Lung (tissue), 12 donors: Measurements from ENCODE around the gene NFIL3. TPM values are rescaled to one million over a fixed set of nuclear protein-coding genes. Genes with fewer than 3 reads are reported as not detected.
"Not testable (repeated sequence)": the region's sequence is repeated elsewhere in the genome, so short reads cannot be mapped to it uniquely, and the experiment has no call there.

Experiments used
- ATAC-seq: fragments of 200-7000 bp; cut with Tn5 transposase; one replicate; pipeline ENCODE4 v1.9.1; 2020; ENCODE audit warnings: moderate number of reproducible peaks; ENCODE audit not compliant: insufficient read depth, low FRiP score
- DNase-seq, 3 donors: peaks; one replicate each; pipeline ENCODE4 v3.0.0-alpha.2; 2013 to 2017
- H3K27ac ChIP-seq, 2 donors: one replicate each; pipeline ENCODE4 v1.5.1; 2013; ENCODE audit warnings: mild to moderate bottlenecking in 2 of 2, moderate library complexity in 2 of 2, control low read depth in 1 of 2, inconsistent platforms in 1 of 2, low read depth in 1 of 2, low read length in 1 of 2
- H3K27me3 ChIP-seq, 3 donors: one replicate each; pipeline ENCODE4 v1.5.1; 2013; ENCODE audit warnings: low read length in 2 of 3; ENCODE audit not compliant: control insufficient read depth in 3 of 3, insufficient read depth in 3 of 3
- H3K36me3 ChIP-seq, 4 donors: one replicate each; pipeline ENCODE4 v1.5.1; 2013; ENCODE audit warnings: low read length in 4 of 4, mild to moderate bottlenecking in 1 of 4, moderate library complexity in 1 of 4; ENCODE audit not compliant: control insufficient read depth in 4 of 4, insufficient read depth in 4 of 4
- H3K4me1 ChIP-seq, 5 donors: one replicate each; pipeline ENCODE4 v1.5.1; 2013; ENCODE audit warnings: low read length in 5 of 5, mild to moderate bottlenecking in 2 of 5, moderate library complexity in 1 of 5; ENCODE audit not compliant: control insufficient read depth in 5 of 5, insufficient read depth in 5 of 5
- H3K4me3 ChIP-seq: one replicate; pipeline ENCODE4 v1.5.1; 2013; ENCODE audit warnings: mild to moderate bottlenecking, control low read depth, moderate library complexity
- H3K9ac ChIP-seq, 2 donors: one replicate each; pipeline ENCODE4 v1.5.1; 2013; ENCODE audit warnings: low read length in 2 of 2, control low read depth in 1 of 2; ENCODE audit not compliant: insufficient read depth in 1 of 2
- H3K9me3 ChIP-seq, 4 donors: one replicate each; pipeline ENCODE4 v1.5.1; 2013; ENCODE audit warnings: low read length in 3 of 4, mild to moderate bottlenecking in 1 of 4, moderate library complexity in 1 of 4; ENCODE audit not compliant: control insufficient read depth in 4 of 4, insufficient read depth in 3 of 4
- WGBS, 2 donors: extraction: QIAGEN DNeasy Blood & Tissue Kit; methylation state at CpG; one replicate each; pipeline ENCODE4 v1.1.7; 2013; 5-methylcytosine and 5-hydroxymethylcytosine counted together
- polyA plus RNA-seq, 2 donors: library from polyadenylated mRNA; stranded (reverse); fragments of 200-250 nt; gene quantifications; one replicate each; pipeline ENCODE4 v1.2.1, GENCODE V29; 2013
- total RNA-seq, 2 donors: library from RNA; depleted of rRNA in 1 of 2; stranded (reverse); fragments of >200 nt in 1 of 2; gene quantifications; one replicate each; pipeline ENCODE4 v1.2.1, GENCODE V29; 2014 to 2021
- TF ChIP-seq, protein P1 (sequence below): IDR thresholded peaks from 2 replicates; pipeline ENCODE4 v1.5.1; 2012; ENCODE audit warnings: mild to moderate bottlenecking; ENCODE audit errors: control extremely low read depth, extremely low read depth
- donor health status: control.
- donor health status: control.
- donor health status: Bipolar disorder and iron deficiency.
- donor health status: healthy.
- donor health status: DM: yes; HTN: yes; CAD: no.

NFIL3 gene
- total and polyA plus RNA-seq, 4 donors = 13.1 to 75.3 (median 48.4) TPM

- WGBS, 2 donors = 39 to 48% methylated on average over 3 of the region's 3 CpGs
- H3K27ac ChIP-seq = no peak overlapping the region
- peaks cover 0 to 11% (median 2%) of the 10 kb centered on the region in 5 donors for H3K4me1 ChIP-seq
- ATAC-seq (no peak), DNase-seq (peak in 2 of 3 donors; percentile 4 to 24)
- TF ChIP-seq, protein P1, sequence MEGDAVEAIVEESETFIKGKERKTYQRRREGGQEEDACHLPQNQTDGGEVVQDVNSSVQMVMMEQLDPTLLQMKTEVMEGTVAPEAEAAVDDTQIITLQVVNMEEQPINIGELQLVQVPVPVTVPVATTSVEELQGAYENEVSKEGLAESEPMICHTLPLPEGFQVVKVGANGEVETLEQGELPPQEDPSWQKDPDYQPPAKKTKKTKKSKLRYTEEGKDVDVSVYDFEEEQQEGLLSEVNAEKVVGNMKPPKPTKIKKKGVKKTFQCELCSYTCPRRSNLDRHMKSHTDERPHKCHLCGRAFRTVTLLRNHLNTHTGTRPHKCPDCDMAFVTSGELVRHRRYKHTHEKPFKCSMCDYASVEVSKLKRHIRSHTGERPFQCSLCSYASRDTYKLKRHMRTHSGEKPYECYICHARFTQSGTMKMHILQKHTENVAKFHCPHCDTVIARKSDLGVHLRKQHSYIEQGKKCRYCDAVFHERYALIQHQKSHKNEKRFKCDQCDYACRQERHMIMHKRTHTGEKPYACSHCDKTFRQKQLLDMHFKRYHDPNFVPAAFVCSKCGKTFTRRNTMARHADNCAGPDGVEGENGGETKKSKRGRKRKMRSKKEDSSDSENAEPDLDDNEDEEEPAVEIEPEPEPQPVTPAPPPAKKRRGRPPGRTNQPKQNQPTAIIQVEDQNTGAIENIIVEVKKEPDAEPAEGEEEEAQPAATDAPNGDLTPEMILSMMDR = no peak
- no peaks in the 10 kb centered on the region for H3K9me3 ChIP-seq
- no peak overlapping the region for H3K4me3 ChIP-seq
- no peaks in the 10 kb centered on the region for H3K27me3 ChIP-seq
- no peak overlapping the region for H3K9ac ChIP-seq
- H3K36me3 ChIP-seq = no peaks in the 10 kb centered on the region
These were observed 48.7 kb downstream of the NFIL3 start for GRCh38 chr9:91374939-91375338.

- no peaks in the 10 kb centered on the region for H3K36me3 ChIP-seq
- H3K9me3 ChIP-seq = no peaks in the 10 kb centered on the region
- no peak overlapping the region for H3K4me3 ChIP-seq
- TF ChIP-seq, protein P1 = no peak
- H3K27me3 ChIP-seq = no peaks in the 10 kb centered on the region
- DNase-seq (no peak), ATAC-seq (no peak)
- WGBS, 2 donors = 38 to 73% methylated on average over 1 of the region's 1 CpG
- no peak overlapping the region for H3K27ac ChIP-seq
- peaks cover 0 to 4% (median 0%) of the 10 kb centered on the region in 5 donors for H3K4me1 ChIP-seq
- H3K9ac ChIP-seq = no peak overlapping the region
These were observed 51.7 kb downstream of the NFIL3 start for GRCh38 chr9:91371894-91372293.

DNA sequence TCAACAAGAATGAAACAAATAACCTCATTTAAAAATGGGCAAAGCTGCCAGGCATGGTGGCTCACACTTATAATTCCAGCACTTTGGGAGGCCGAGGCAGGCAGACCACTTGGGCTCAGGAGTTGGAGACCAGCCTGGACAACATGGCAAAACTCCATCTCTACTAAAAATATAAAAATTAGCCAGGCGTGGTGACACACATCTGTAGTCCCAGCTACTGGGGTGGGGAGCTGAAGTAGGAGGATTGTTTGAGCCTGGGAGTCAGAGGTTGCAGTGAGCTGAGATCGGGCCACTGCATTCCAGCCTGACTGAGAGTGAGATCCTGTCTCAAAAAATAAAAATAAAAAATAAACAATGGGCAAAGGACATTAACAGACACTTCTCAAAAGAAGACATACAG, 53.6 kb downstream of the NFIL3 start:
- not testable (repeated sequence) for H3K4me3 ChIP-seq, H3K9me3 ChIP-seq, DNase-seq, H3K4me1 ChIP-seq, H3K36me3 ChIP-seq, ATAC-seq, H3K27me3 ChIP-seq, H3K9ac ChIP-seq, H3K27ac ChIP-seq
- WGBS, 2 donors = 81 to 83% methylated on average over 3 of the region's 3 CpGs

DNA sequence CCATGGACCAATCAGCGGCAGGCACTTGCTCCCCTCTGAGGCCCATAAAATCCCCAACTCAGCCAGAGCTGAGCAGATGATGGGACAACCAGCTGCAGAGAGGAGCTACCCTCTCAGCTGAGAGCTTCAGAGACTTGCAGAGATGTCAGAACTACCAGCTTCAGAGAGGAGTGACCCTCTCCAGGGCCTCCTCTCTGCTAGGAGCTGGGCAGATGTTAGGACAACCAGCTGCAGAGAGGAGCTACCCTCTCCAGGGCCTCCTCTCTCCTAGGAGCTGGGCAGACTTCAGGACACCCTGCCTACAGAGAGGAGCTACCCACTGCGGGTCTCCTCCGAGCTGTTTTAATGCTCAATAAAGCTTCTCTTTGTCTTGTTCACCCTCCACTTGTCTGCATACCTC, 58.9 kb downstream of the NFIL3 start:
- WGBS, 2 donors = 86 to 98% methylated on average over 3 of the region's 3 CpGs
- TF ChIP-seq, protein P1 = no peak
- ATAC-seq (no peak), DNase-seq (no peak)
- Histone ChIP-seq H3K9ac (no peak overlapping the region), H3K27ac (no peak overlapping the region), H3K4me1 (peaks cover 0 to 16% (median 10%) of the 10 kb centered on the region in 5 donors), H3K9me3 (no peaks in the 10 kb centered on the region), H3K27me3 (no peaks in the 10 kb centered on the region), H3K4me3 (no peak overlapping the region), H3K36me3 (peaks cover 0 to 5% (median 0%) of the 10 kb centered on the region in 4 donors)
